ENCODE measurements around the gene SDHAF1.
"Not testable (repeated sequence)": the region's sequence is repeated elsewhere in the genome, so short reads cannot be mapped to it uniquely, and the experiment has no call there.

SDHAF1 gene

GRCh38 chr19:35995048-35995993 lies at the start of gene SDHAF1:
Gene SDHAF1, plus strand, starts transcription at chr19:35995188. Its CDS starts 87 bp downstream, at chr19:35995275.
- peak; percentile 86 to 88 for DNase-seq (ENCODE audit: low read depth in 2 of 2, low spot score in 1 of 2)

GRCh38 chr19:35946203-35946602 lies 48.8 kb upstream of the SDHAF1 start:
- DNase-seq (ENCODE audit: low read depth in 2 of 2, low spot score in 1 of 2): no peak

GRCh38 chr19:35949131-35949530 lies 45.9 kb upstream of the SDHAF1 start:
- no peak for DNase-seq (ENCODE audit: low read depth in 2 of 2, low spot score in 1 of 2)

- DNase-seq (ENCODE audit: low read depth in 2 of 2, low spot score in 1 of 2): no peak
Measured at GRCh38 chr19:35955881-35956634, 38.9 kb upstream of the SDHAF1 start.

- not testable (repeated sequence) for DNase-seq (ENCODE audit: low read depth in 2 of 2, low spot score in 1 of 2)
Measured at GRCh38 chr19:35957411-35957810, 37.6 kb upstream of the SDHAF1 start.

GRCh38 chr19:35958660-35959039 lies 36.3 kb upstream of the SDHAF1 start:
- DNase-seq (ENCODE audit: low read depth in 2 of 2, low spot score in 1 of 2): no peak

GRCh38 chr19:35959040-35959967 lies 35.7 kb upstream of the SDHAF1 start:
- DNase-seq (ENCODE audit: low read depth in 2 of 2, low spot score in 1 of 2): peak; percentile 53 to 68

GRCh38 chr19:35959968-35960320 lies 35.0 kb upstream of the SDHAF1 start:
- DNase-seq (ENCODE audit: low read depth in 2 of 2, low spot score in 1 of 2): no peak

GRCh38 chr19:35960432-35960972 lies 34.5 kb upstream of the SDHAF1 start:
- DNase-seq (ENCODE audit: low read depth in 2 of 2, low spot score in 1 of 2): no peak

- no peak for DNase-seq (ENCODE audit: low read depth in 2 of 2, low spot score in 1 of 2)
Measured at GRCh38 chr19:35963514-35963913, 31.5 kb upstream of the SDHAF1 start.

GRCh38 chr19:35966771-35967170 lies 28.2 kb upstream of the SDHAF1 start:
- DNase-seq (ENCODE audit: low read depth in 2 of 2, low spot score in 1 of 2): no peak

GRCh38 chr19:35973487-35973886 lies 21.5 kb upstream of the SDHAF1 start:
- no peak for DNase-seq (ENCODE audit: low read depth in 2 of 2, low spot score in 1 of 2)

GRCh38 chr19:35975608-35976214 lies 19.3 kb upstream of the SDHAF1 start:
- no peak for DNase-seq (ENCODE audit: low read depth in 2 of 2, low spot score in 1 of 2)

- no peak for DNase-seq (ENCODE audit: low read depth in 2 of 2, low spot score in 1 of 2)
Measured at GRCh38 chr19:35977446-35978222, 17.4 kb upstream of the SDHAF1 start.

- DNase-seq (ENCODE audit: low read depth in 2 of 2, low spot score in 1 of 2): no peak
Measured at GRCh38 chr19:35978271-35978670, 16.7 kb upstream of the SDHAF1 start.

GRCh38 chr19:35978832-35979365 lies 16.1 kb upstream of the SDHAF1 start:
- no peak for DNase-seq (ENCODE audit: low read depth in 2 of 2, low spot score in 1 of 2)

- not testable (repeated sequence) for DNase-seq (ENCODE audit: low read depth in 2 of 2, low spot score in 1 of 2)
Measured at GRCh38 chr19:35980997-35981396, 14.0 kb upstream of the SDHAF1 start.

- no peak for DNase-seq (ENCODE audit: low read depth in 2 of 2, low spot score in 1 of 2)
Measured at GRCh38 chr19:35983177-35983576, 11.8 kb upstream of the SDHAF1 start.

GRCh38 chr19:35986111-35986510 lies 8.9 kb upstream of the SDHAF1 start:
- no peak for DNase-seq (ENCODE audit: low read depth in 2 of 2, low spot score in 1 of 2)

Measured in stimulated activated CD8-positive, alpha-beta memory T cell treated with anti-CD3 and anti-CD28 coated beads, Interleukin-4, amount 100 ng/mL, for 1 hour (primary cell).